Activated CD8-positive, alpha-beta memory T cell treated with anti-CD3 and anti-CD28 coated beads for 36 hours (primary cell): Measurements from ENCODE around the gene USP6. TPM values are rescaled to one million over a fixed set of nuclear protein-coding genes. Genes with fewer than 3 reads are reported as not detected.
"Not testable (repeated sequence)": the region's sequence is repeated elsewhere in the genome, so short reads cannot be mapped to it uniquely, and the experiment has no call there.

Source experiments
- CTCF ChIA-PET: fragments of 350-600 bp; sonication (Branson Sonifier 250); formaldehyde crosslinking; loops from one replicate; lab custom pipeline; 2021; ENCODE audit warnings: antibody characterized with exemption; lab: Charles Lee
- POLR2A ChIA-PET: fragments of 350-600 bp; sonication (Branson Sonifier 250); formaldehyde crosslinking; loops from one replicate; lab custom pipeline; 2021; ENCODE audit warnings: antibody characterized with exemption; lab: Charles Lee
- total RNA-seq, 2 experiments: library from RNA; stranded (reverse); gene quantifications; one replicate each; pipeline ENCODE4 v1.2.3, GENCODE V29; 2021

USP6 gene
- total RNA-seq, 2 experiments from 2014 or later = 0.04 TPM

GRCh38 chr17:5179003-5179402, 63.2 kb downstream of the USP6 start:
- ChIA-PET POLR2A (no interaction called here), CTCF (no interaction called here)

- CTCF ChIA-PET = interaction anchor here (2.2 kb wide), 1 partner anchor 10 kb away, joined by 9 read pairs; the partner anchor contains the start of gene ZNF594
- POLR2A ChIA-PET = no interaction called here
These were observed 65.9 kb downstream of the USP6 start for GRCh38 chr17:5181509-5182305.

GRCh38 chr17:5182597-5183409, 67.0 kb downstream of the USP6 start:
- ChIA-PET POLR2A (no interaction called here), CTCF (interaction anchor here (2.2 kb wide), 1 partner anchor 9 kb away, joined by 9 read pairs; the partner anchor contains the start of gene ZNF594)

- ChIA-PET POLR2A (no interaction called here), CTCF (interaction anchor here (1.1 to 2.2 kb wide), 2 partner anchors 8 to 10 kb away, joined by 3 to 9 read pairs; partner anchors contain the start of gene ZNF594)
These were observed 67.6 kb downstream of the USP6 start for GRCh38 chr17:5183410-5183793.

- CTCF ChIA-PET = interaction anchor here (1.1 kb wide), 1 partner anchor 11 kb away, joined by 3 read pairs; no protein-coding TSS in a partner anchor
- POLR2A ChIA-PET = interaction anchor here (0.5 to 0.6 kb wide), 2 partner anchors 80 to 204 kb away, joined by 3 to 5 read pairs; no protein-coding TSS in a partner anchor
These were observed 68.5 kb downstream of the USP6 start for GRCh38 chr17:5184288-5184687.

GRCh38 chr17:5191541-5192417, 75.9 kb downstream of the USP6 start, which contains the start of gene ZNF594:
Gene ZNF594 (minus strand): TSS chr17:5191868. CDS start chr17:5184256, 7,612 bp downstream.
- CTCF ChIA-PET = interaction anchor here (0.9 to 1.8 kb wide), 7 partner anchors 9 to 248 kb away, joined by 3 to 9 read pairs (median 5); partner anchors contain the start of gene C1QBP

GRCh38 chr17:5194346-5194745, 78.5 kb downstream of the USP6 start:
- POLR2A ChIA-PET = no interaction called here
- CTCF ChIA-PET = interaction anchor here (0.7 kb wide), 1 partner anchor 71 kb away, joined by 3 read pairs; no protein-coding TSS in a partner anchor

More at GRCh38 chr17:5191541-5192417, 75.9 kb downstream of the USP6 start, which contains the start of gene ZNF594:
- POLR2A ChIA-PET = interaction anchor here (0.8 kb wide), 1 partner anchor 90 kb away, joined by 3 read pairs; no protein-coding TSS in a partner anchor

- CTCF ChIA-PET = interaction anchor here (2.5 kb wide), 1 partner anchor 38 kb away, joined by 14 read pairs; no protein-coding TSS in a partner anchor
- POLR2A ChIA-PET = no interaction called here
These were observed 82.6 kb downstream of the USP6 start for GRCh38 chr17:5198472-5198871.

GRCh38 chr17:5200360-5200759, 84.5 kb downstream of the USP6 start:
- CTCF ChIA-PET = no interaction called here
- POLR2A ChIA-PET = no interaction called here

- POLR2A ChIA-PET = no interaction called here
- CTCF ChIA-PET = no interaction called here
These were observed 85.2 kb downstream of the USP6 start for GRCh38 chr17:5201011-5201410.

GRCh38 chr17:5203178-5203907, 87.5 kb downstream of the USP6 start:
- CTCF ChIA-PET = no interaction called here
- POLR2A ChIA-PET = no interaction called here

- POLR2A ChIA-PET = no interaction called here
- CTCF ChIA-PET = no interaction called here
These were observed 88.1 kb downstream of the USP6 start for GRCh38 chr17:5203908-5204294.

- POLR2A ChIA-PET = no interaction called here
These were observed 93.6 kb downstream of the USP6 start for GRCh38 chr17:5209396-5209795.

GRCh38 chr17:5210091-5210490, 94.3 kb downstream of the USP6 start:
- ChIA-PET POLR2A (no interaction called here), CTCF (no interaction called here)

More at GRCh38 chr17:5209396-5209795, 93.6 kb downstream of the USP6 start:
- CTCF ChIA-PET = no interaction called here

GRCh38 chr17:5210614-5211252, 94.9 kb downstream of the USP6 start:
- ChIA-PET CTCF (interaction anchor here (0.7 kb wide), 1 partner anchor 776 kb away, joined by 3 read pairs; no protein-coding TSS in a partner anchor), POLR2A (no interaction called here)

GRCh38 chr17:5211458-5211857, 95.6 kb downstream of the USP6 start:
- CTCF ChIA-PET = interaction anchor here (0.7 to 1.1 kb wide), 2 partner anchors 24 to 776 kb away, joined by 3 read pairs; no protein-coding TSS in a partner anchor
- POLR2A ChIA-PET = no interaction called here

GRCh38 chr17:5217562-5217961, 101.7 kb downstream of the USP6 start:
- POLR2A ChIA-PET, CTCF ChIA-PET: not testable (repeated sequence)
